Activated CD8-positive, alpha-beta T cell treated with anti-CD3 and anti-CD28 coated beads, Interleukin-2, amount 10 ng/mL, durations not matched to agents 7 days and 5 days (primary cell): Measurements from ENCODE around the gene PARM1. TPM values are rescaled to one million over a fixed set of nuclear protein-coding genes. Genes with fewer than 3 reads are reported as not detected.
"Not testable (repeated sequence)": the region's sequence is repeated elsewhere in the genome, so short reads cannot be mapped to it uniquely, and the experiment has no call there.

Source experiments
- ATAC-seq: fragments of 150-1000 bp; cut with Tn5 transposase; one replicate; pipeline ENCODE4 v1.10.0; 2021; ENCODE audit warnings: moderate library complexity
- CTCF ChIA-PET: fragments of 350-600 bp; sonication (Branson Sonifier 250); formaldehyde crosslinking; loops from one replicate; lab custom pipeline; 2021; ENCODE audit warnings: antibody characterized with exemption; lab: Charles Lee
- POLR2A ChIA-PET: fragments of 350-600 bp; sonication (Branson Sonifier 250); formaldehyde crosslinking; loops from one replicate; lab custom pipeline; 2021; ENCODE audit warnings: antibody characterized with exemption; lab: Charles Lee
- DNase-seq: peaks from one replicate; pipeline ENCODE4 v3.0.0-alpha.2; 2020
- H3K27ac Mint-ChIP-seq: one replicate; pipeline ENCODE4 v1.8.0; 2021; ENCODE audit warnings: mild to moderate bottlenecking, mixed read lengths
- H3K27me3 Mint-ChIP-seq: one replicate; pipeline ENCODE4 v1.8.0; 2021; ENCODE audit warnings: low read depth, mixed read lengths
- H3K36me3 Mint-ChIP-seq: one replicate; pipeline ENCODE4 v1.8.0; 2021; ENCODE audit warnings: low read depth, mixed read lengths
- H3K4me1 Mint-ChIP-seq: one replicate; pipeline ENCODE4 v1.8.0; 2021; ENCODE audit warnings: low read depth, mixed read lengths
- H3K4me3 Mint-ChIP-seq: one replicate; pipeline ENCODE4 v1.8.0; 2021; ENCODE audit warnings: mild to moderate bottlenecking, mixed read lengths
- H3K9me3 Mint-ChIP-seq: one replicate; pipeline ENCODE4 v1.8.0; 2022; ENCODE audit warnings: mixed read lengths; ENCODE audit not compliant: insufficient read depth
- total RNA-seq, 2 experiments: library from RNA; stranded (reverse); gene quantifications; one replicate each; pipeline ENCODE4 v1.2.3, GENCODE V29; 2021

Gene PARM1
- total RNA-seq, 2 experiments from 2014 or later, result not detected

GRCh38 chr4:74969507-74970474, 36.9 kb downstream of the PARM1 start:
- H3K4me1 Mint-ChIP-seq, result no peaks in the 10 kb centered on the region
- H3K9me3 Mint-ChIP-seq, result no peaks in the 10 kb centered on the region
- H3K27me3 Mint-ChIP-seq, result no peaks in the 10 kb centered on the region
- ATAC-seq, result no peak
- no peak overlapping the region for H3K4me3 Mint-ChIP-seq
- CTCF ChIA-PET, result no interaction called here
- no peaks in the 10 kb centered on the region for H3K36me3 Mint-ChIP-seq
- POLR2A ChIA-PET, result no interaction called here
- H3K27ac Mint-ChIP-seq, result no peak overlapping the region
- no peak for DNase-seq

GRCh38 chr4:74970577-74970976, 37.7 kb downstream of the PARM1 start:
- ChIA-PET CTCF (no interaction called here), POLR2A (no interaction called here)
- DNase-seq (no peak), ATAC-seq (no peak)
- H3K9me3 Mint-ChIP-seq, result no peaks in the 10 kb centered on the region
- no peaks in the 10 kb centered on the region for H3K4me1 Mint-ChIP-seq
- H3K36me3 Mint-ChIP-seq, result no peaks in the 10 kb centered on the region
- H3K4me3 Mint-ChIP-seq, result no peak overlapping the region
- no peaks in the 10 kb centered on the region for H3K27me3 Mint-ChIP-seq
- H3K27ac Mint-ChIP-seq, result no peak overlapping the region

GRCh38 chr4:74971862-74972261, 38.9 kb downstream of the PARM1 start:
- H3K4me3 Mint-ChIP-seq, result no peak overlapping the region
- POLR2A ChIA-PET, result no interaction called here
- no peaks in the 10 kb centered on the region for H3K27me3 Mint-ChIP-seq
- H3K9me3 Mint-ChIP-seq, result no peaks in the 10 kb centered on the region
- no peak for ATAC-seq
- CTCF ChIA-PET, result no interaction called here
- no peak overlapping the region for H3K27ac Mint-ChIP-seq
- H3K4me1 Mint-ChIP-seq, result no peaks in the 10 kb centered on the region
- no peaks in the 10 kb centered on the region for H3K36me3 Mint-ChIP-seq
- no peak for DNase-seq

- no peaks in the 10 kb centered on the region for H3K27me3 Mint-ChIP-seq
- ChIA-PET CTCF (no interaction called here), POLR2A (no interaction called here)
- peaks cover 4% of the 10 kb centered on the region for H3K9me3 Mint-ChIP-seq
- H3K27ac Mint-ChIP-seq, result no peak overlapping the region
- no peak overlapping the region for H3K4me3 Mint-ChIP-seq
- H3K36me3 Mint-ChIP-seq, result no peaks in the 10 kb centered on the region
- no peak for ATAC-seq
- no peak for DNase-seq
- no peaks in the 10 kb centered on the region for H3K4me1 Mint-ChIP-seq
Observed at GRCh38 chr4:74975082-74975481, 42.2 kb downstream of the PARM1 start.

- DNase-seq (no peak), ATAC-seq (no peak)
- ChIA-PET POLR2A (no interaction called here), CTCF (no interaction called here)
- Mint-ChIP-seq H3K9me3 (peaks cover 4% of the 10 kb centered on the region), H3K27me3 (no peaks in the 10 kb centered on the region), H3K4me3 (no peak overlapping the region), H3K4me1 (no peaks in the 10 kb centered on the region), H3K36me3 (no peaks in the 10 kb centered on the region), H3K27ac (no peak overlapping the region)
Observed at GRCh38 chr4:74975848-74976824, 43.2 kb downstream of the PARM1 start.

- POLR2A ChIA-PET, result no interaction called here
- Mint-ChIP-seq H3K27ac (no peak overlapping the region), H3K9me3 (peaks cover 4% of the 10 kb centered on the region), H3K36me3 (no peaks in the 10 kb centered on the region), H3K4me1 (no peaks in the 10 kb centered on the region), H3K4me3 (no peak overlapping the region), H3K27me3 (no peaks in the 10 kb centered on the region)
- ATAC-seq (no peak), DNase-seq (no peak)
- CTCF ChIA-PET, result no interaction called here
Observed at GRCh38 chr4:74982546-74983252, 49.8 kb downstream of the PARM1 start.

- Mint-ChIP-seq H3K4me3 (no peak overlapping the region), H3K27ac (no peak overlapping the region), H3K4me1 (no peaks in the 10 kb centered on the region), H3K27me3 (no peaks in the 10 kb centered on the region), H3K36me3 (no peaks in the 10 kb centered on the region), H3K9me3 (peaks cover 4% of the 10 kb centered on the region)
- POLR2A ChIA-PET, result no interaction called here
- CTCF ChIA-PET, result no interaction called here
- no peak for DNase-seq
- ATAC-seq, result no peak
Observed at GRCh38 chr4:74983253-74983635, 50.3 kb downstream of the PARM1 start.

GRCh38 chr4:74990276-74990875, 57.5 kb downstream of the PARM1 start:
- Mint-ChIP-seq H3K27ac (no peak overlapping the region), H3K4me3 (no peak overlapping the region), H3K36me3 (no peaks in the 10 kb centered on the region), H3K9me3 (no peaks in the 10 kb centered on the region), H3K27me3 (no peaks in the 10 kb centered on the region), H3K4me1 (no peaks in the 10 kb centered on the region)
- ATAC-seq (no peak), DNase-seq (no peak)
- ChIA-PET CTCF (no interaction called here), POLR2A (no interaction called here)

- POLR2A ChIA-PET, result not testable (repeated sequence)
Observed at GRCh38 chr4:74994436-74994835, 61.5 kb downstream of the PARM1 start.

GRCh38 chr4:74996996-74997395, 64.1 kb downstream of the PARM1 start:
- ATAC-seq (no peak), DNase-seq (no peak)
- ChIA-PET CTCF (no interaction called here), POLR2A (no interaction called here)
- H3K9me3 Mint-ChIP-seq, result no peaks in the 10 kb centered on the region
- no peaks in the 10 kb centered on the region for H3K27me3 Mint-ChIP-seq
- H3K27ac Mint-ChIP-seq, result no peak overlapping the region
- H3K4me3 Mint-ChIP-seq, result no peak overlapping the region
- no peaks in the 10 kb centered on the region for H3K36me3 Mint-ChIP-seq
- H3K4me1 Mint-ChIP-seq, result no peaks in the 10 kb centered on the region

More at GRCh38 chr4:74994436-74994835, 61.5 kb downstream of the PARM1 start:
- H3K27me3 Mint-ChIP-seq, H3K4me3 Mint-ChIP-seq, DNase-seq, H3K27ac Mint-ChIP-seq, CTCF ChIA-PET, ATAC-seq, H3K4me1 Mint-ChIP-seq, H3K36me3 Mint-ChIP-seq, H3K9me3 Mint-ChIP-seq: not testable (repeated sequence)

- H3K27ac Mint-ChIP-seq, result no peak overlapping the region
Observed at GRCh38 chr4:74997948-74998729, 65.2 kb downstream of the PARM1 start.

More at GRCh38 chr4:74997948-74998729, 65.2 kb downstream of the PARM1 start:
- Mint-ChIP-seq H3K9me3 (no peaks in the 10 kb centered on the region), H3K27me3 (no peaks in the 10 kb centered on the region), H3K36me3 (no peaks in the 10 kb centered on the region), H3K4me3 (no peak overlapping the region), H3K4me1 (no peaks in the 10 kb centered on the region)
- DNase-seq (no peak), ATAC-seq (no peak)
- ChIA-PET POLR2A (no interaction called here), CTCF (no interaction called here)
